Retinal pigment epithelial cell (primary cell): ENCODE results near the gene KAT6B.

Experiments
- DNase-seq: peaks from one replicate; pipeline ENCODE4 v3.0.0-alpha.2; 2010; ENCODE audit warnings: low read depth
- H3K4me3 ChIP-seq: 2 replicates; pipeline ENCODE4 v1.5.1; 2011; ENCODE audit warnings: mild to moderate bottlenecking, low read length, control low read depth, moderate library complexity
- CTCF ChIP-seq: conservative IDR thresholded peaks from 2 replicates; pipeline ENCODE4 v1.5.1; 2011; ENCODE audit warnings: low read depth, low read length, control low read depth, inconsistent platforms

Gene KAT6B

GRCh38 chr10:75076348-75076747 lies 249.9 kb downstream of the KAT6B start:
- no peak overlapping the region for H3K4me3 ChIP-seq
- TF ChIP-seq CTCF: no peak
- no peak for DNase-seq

- TF ChIP-seq CTCF: no peak
- no peak overlapping the region for H3K4me3 ChIP-seq
- no peak for DNase-seq
These were observed 253.2 kb downstream of the KAT6B start for GRCh38 chr10:75079436-75080083.

GRCh38 chr10:75080554-75080953 lies 254.2 kb downstream of the KAT6B start:
- no peak for TF ChIP-seq CTCF
- H3K4me3 ChIP-seq: no peak overlapping the region
- no peak for DNase-seq

- DNase-seq: no peak
- H3K4me3 ChIP-seq: no peak overlapping the region
- TF ChIP-seq CTCF: no peak
These were observed 255.0 kb downstream of the KAT6B start for GRCh38 chr10:75081379-75081778.
